Retina (tissue), 1 donor: ENCODE measurements around the gene PAQR6.

Source experiments
- DNase-seq: peaks from one replicate; pipeline ENCODE4 v3.0.0-alpha.2; 2016

Gene PAQR6

GRCh38 chr1:156247460-156248322, at the start of gene PAQR6:
TSS of gene PAQR6 (minus strand) at chr1:156248056. CDS start at chr1:156246731, 1,325 bp downstream.
- peak; percentile 62 for DNase-seq

- peak; percentile 45 for DNase-seq
Observed at GRCh38 chr1:156295391-156295947, 47.6 kb upstream of the PAQR6 start, which contains the start of gene GLMP. TSS of gene GLMP (minus strand) at chr1:156295679. CDS start at chr1:156295645, 34 bp downstream.

- DNase-seq = no peak
Observed at GRCh38 chr1:156293895-156294294, 46.0 kb upstream of the PAQR6 start.

GRCh38 chr1:156293098-156293434, 45.2 kb upstream of the PAQR6 start:
- no peak for DNase-seq

GRCh38 chr1:156291226-156292061, 43.6 kb upstream of the PAQR6 start:
- DNase-seq = peak; percentile 89

- no peak for DNase-seq
Observed at GRCh38 chr1:156289857-156290256, 42.0 kb upstream of the PAQR6 start.

GRCh38 chr1:156286061-156286460, 38.2 kb upstream of the PAQR6 start:
- no peak for DNase-seq

GRCh38 chr1:156285437-156285836, 37.6 kb upstream of the PAQR6 start:
- no peak for DNase-seq

GRCh38 chr1:156284757-156285156, 36.9 kb upstream of the PAQR6 start:
- no peak for DNase-seq

- DNase-seq = no peak
Observed at GRCh38 chr1:156284112-156284511, 36.3 kb upstream of the PAQR6 start, which contains the start of gene TMEM79. TSS of gene TMEM79 (plus strand) at chr1:156284325. CDS start at chr1:156285227, 902 bp downstream.

GRCh38 chr1:156283521-156283920, 35.7 kb upstream of the PAQR6 start:
- DNase-seq = no peak

- DNase-seq = peak; percentile 94
Observed at GRCh38 chr1:156282479-156283222, 34.8 kb upstream of the PAQR6 start, which contains the start of gene SMG5. TSS of gene SMG5 (minus strand) at chr1:156282825. CDS start at chr1:156282680, 145 bp downstream.

GRCh38 chr1:156281693-156282478, 34.0 kb upstream of the PAQR6 start:
- DNase-seq = no peak

- DNase-seq = no peak
Observed at GRCh38 chr1:156281281-156281680, 33.4 kb upstream of the PAQR6 start.

GRCh38 chr1:156279837-156280236, 32.0 kb upstream of the PAQR6 start:
- no peak for DNase-seq

GRCh38 chr1:156276966-156277381, 29.1 kb upstream of the PAQR6 start:
- DNase-seq = no peak

GRCh38 chr1:156276532-156276931, 28.7 kb upstream of the PAQR6 start:
- DNase-seq = no peak

- DNase-seq = no peak
Observed at GRCh38 chr1:156270314-156270713, 22.5 kb upstream of the PAQR6 start.

GRCh38 chr1:156268336-156268735, 20.5 kb upstream of the PAQR6 start:
- no peak for DNase-seq

GRCh38 chr1:156266051-156266450, 18.2 kb upstream of the PAQR6 start:
- no peak for DNase-seq

- no peak for DNase-seq
Observed at GRCh38 chr1:156263288-156263655, 15.4 kb upstream of the PAQR6 start.
